HUES64 (cell line): ENCODE results near the gene NYNRIN.

Experiments
- H3K27ac ChIP-seq: 2 replicates; pipeline ENCODE4 v1.7.0; 2013; ENCODE audit warnings: low read depth, low read length, inconsistent platforms
- H3K27me3 ChIP-seq: 2 replicates; pipeline ENCODE4 v1.6.1; 2013; ENCODE audit warnings: mild to moderate bottlenecking, low read length; ENCODE audit not compliant: insufficient read depth
- H3K36me3 ChIP-seq: 2 replicates; pipeline ENCODE4 v1.6.1; 2013; ENCODE audit warnings: mild to moderate bottlenecking, low read length; ENCODE audit not compliant: insufficient read depth
- H3K4me1 ChIP-seq: 2 replicates; pipeline ENCODE4 v1.6.1; 2013; ENCODE audit warnings: mild to moderate bottlenecking, low read length, moderate library complexity; ENCODE audit not compliant: insufficient read depth
- H3K4me3 ChIP-seq: 2 replicates; pipeline ENCODE4 v1.5.1; 2013; ENCODE audit warnings: mild to moderate bottlenecking, low read length, moderate library complexity
- H3K9ac ChIP-seq: 2 replicates; pipeline ENCODE4 v1.6.1; 2013; ENCODE audit warnings: mild to moderate bottlenecking, low read depth, low read length
- H3K9me3 ChIP-seq: 2 replicates; pipeline ENCODE4 v1.6.1; 2013; ENCODE audit warnings: low read depth, low read length; ENCODE audit not compliant: insufficient read depth
- WGBS: fragments of 150-250, 120-280 bp; methylation state at CpG from one replicate; pipeline ENCODE4 v1.1.7; 2013; ENCODE audit warnings: missing lambda C conversion rate; 5-methylcytosine and 5-hydroxymethylcytosine counted together

Gene NYNRIN

GRCh38 chr14:24416932-24417619, 18.3 kb downstream of the NYNRIN start:
- H3K9ac ChIP-seq = no peak overlapping the region
- no peaks in the 10 kb centered on the region for H3K4me1 ChIP-seq
- H3K27ac ChIP-seq = no peak overlapping the region
- no peaks in the 10 kb centered on the region for H3K9me3 ChIP-seq
- no peak overlapping the region for H3K4me3 ChIP-seq
- peaks cover 8% of the 10 kb centered on the region; the same call in 1 of the 2 replicates for H3K27me3 ChIP-seq
- WGBS = 89% methylated on average over 16 of the region's 16 CpGs
- peaks cover 20% of the 10 kb centered on the region for H3K36me3 ChIP-seq

- peaks cover 8% of the 10 kb centered on the region; the same call in 1 of the 2 replicates for H3K27me3 ChIP-seq
- peaks cover 16% of the 10 kb centered on the region for H3K36me3 ChIP-seq
- WGBS = 89% methylated on average over 6 of the region's 6 CpGs
- no peaks in the 10 kb centered on the region for H3K9me3 ChIP-seq
- no peak overlapping the region for H3K27ac ChIP-seq
- H3K9ac ChIP-seq = no peak overlapping the region
- H3K4me3 ChIP-seq = no peak overlapping the region
- H3K4me1 ChIP-seq = no peaks in the 10 kb centered on the region
These were observed 19.2 kb downstream of the NYNRIN start for GRCh38 chr14:24417832-24418491.

GRCh38 chr14:24418492-24418873, 19.7 kb downstream of the NYNRIN start:
- WGBS = 94% methylated on average over 6 of the region's 6 CpGs
- no peaks in the 10 kb centered on the region for H3K4me1 ChIP-seq

GRCh38 chr14:24422261-24422660, 23.5 kb downstream of the NYNRIN start:
- H3K27me3 ChIP-seq = peaks cover 8% of the 10 kb centered on the region; the same call in 1 of the 2 replicates

More at GRCh38 chr14:24418492-24418873, 19.7 kb downstream of the NYNRIN start:
- peaks cover 8% of the 10 kb centered on the region; the same call in 1 of the 2 replicates for H3K27me3 ChIP-seq
- H3K9ac ChIP-seq = no peak overlapping the region
- no peaks in the 10 kb centered on the region for H3K9me3 ChIP-seq
- H3K36me3 ChIP-seq = peaks cover 10% of the 10 kb centered on the region
- H3K4me3 ChIP-seq = no peak overlapping the region
- H3K27ac ChIP-seq = no peak overlapping the region

GRCh38 chr14:24422694-24423601, 24.1 kb downstream of the NYNRIN start:
- H3K9me3 ChIP-seq = no peaks in the 10 kb centered on the region
- H3K27me3 ChIP-seq = peaks cover 8% of the 10 kb centered on the region; the same call in 1 of the 2 replicates
- no peaks in the 10 kb centered on the region for H3K36me3 ChIP-seq
- H3K4me1 ChIP-seq = 0 out of 2 replicates have a peak, but pooled peaks cover 2% of the 10 kb centered on the region
- H3K9ac ChIP-seq = no peak overlapping the region
- 85% methylated on average over 11 of the region's 12 CpGs for WGBS
- no peak overlapping the region for H3K27ac ChIP-seq
- H3K4me3 ChIP-seq = no peak overlapping the region

More at GRCh38 chr14:24422261-24422660, 23.5 kb downstream of the NYNRIN start:
- 88% methylated on average over 4 of the region's 4 CpGs for WGBS
- no peaks in the 10 kb centered on the region for H3K36me3 ChIP-seq
- H3K4me3 ChIP-seq = no peak overlapping the region
- H3K9me3 ChIP-seq = no peaks in the 10 kb centered on the region
- no peak overlapping the region for H3K9ac ChIP-seq
- H3K4me1 ChIP-seq = 0 out of 2 replicates have a peak, but pooled peaks cover 2% of the 10 kb centered on the region
- no peak overlapping the region for H3K27ac ChIP-seq

- Histone ChIP-seq H3K4me3 (no peak overlapping the region), H3K27me3 (peaks cover 11% of the 10 kb centered on the region), H3K27ac (no peak overlapping the region), H3K9ac (no peak overlapping the region), H3K9me3 (no peaks in the 10 kb centered on the region), H3K36me3 (no peaks in the 10 kb centered on the region), H3K4me1 (0 out of 2 replicates have a peak, but pooled peaks cover 2% of the 10 kb centered on the region)
- 84% methylated on average over 3 of the region's 3 CpGs for WGBS
These were observed 26.9 kb downstream of the NYNRIN start for GRCh38 chr14:24425704-24426103.

GRCh38 chr14:24426150-24426911, 27.5 kb downstream of the NYNRIN start:
- no peaks in the 10 kb centered on the region for H3K9me3 ChIP-seq
- no peak overlapping the region for H3K9ac ChIP-seq
- 85% methylated on average over 1 of the region's 2 CpGs for WGBS
- peaks cover 11% of the 10 kb centered on the region for H3K27me3 ChIP-seq
- peaks cover 8% of the 10 kb centered on the region; the same call in 1 of the 2 replicates for H3K4me1 ChIP-seq
- no peak overlapping the region for H3K27ac ChIP-seq
- H3K4me3 ChIP-seq = no peak overlapping the region
- no peaks in the 10 kb centered on the region for H3K36me3 ChIP-seq

- no peak overlapping the region for H3K4me3 ChIP-seq
- H3K9me3 ChIP-seq = no peaks in the 10 kb centered on the region
- 73% methylated on average over 8 of the region's 8 CpGs for WGBS
- no peak overlapping the region for H3K9ac ChIP-seq
- peaks cover 10% of the 10 kb centered on the region; the same call in 1 of the 2 replicates for H3K4me1 ChIP-seq
- no peak overlapping the region for H3K27ac ChIP-seq
- peaks cover 11% of the 10 kb centered on the region for H3K27me3 ChIP-seq
- H3K36me3 ChIP-seq = no peaks in the 10 kb centered on the region
These were observed 28.2 kb downstream of the NYNRIN start for GRCh38 chr14:24426912-24427536.

- Histone ChIP-seq H3K4me1 (peaks cover 10% of the 10 kb centered on the region; the same call in 1 of the 2 replicates), H3K4me3 (no peak overlapping the region), H3K9ac (no peak overlapping the region), H3K36me3 (peaks cover 4% of the 10 kb centered on the region), H3K9me3 (no peaks in the 10 kb centered on the region), H3K27me3 (peaks cover 11% of the 10 kb centered on the region), H3K27ac (no peak overlapping the region)
- 93% methylated on average over 18 of the region's 18 CpGs for WGBS
These were observed 29.0 kb downstream of the NYNRIN start for GRCh38 chr14:24427537-24428508.
